HS-27A (cell line): Measurements from ENCODE around the gene APOL6.
"Not testable (repeated sequence)": the region's sequence is repeated elsewhere in the genome, so short reads cannot be mapped to it uniquely, and the experiment has no call there.

Experiments
- DNase-seq: peaks from one replicate; pipeline ENCODE4 v3.0.0-alpha.2; 2012; ENCODE audit warnings: low read depth, missing footprints

The APOL6 gene

GRCh38 chr22:35638410-35638809, 9.8 kb upstream of the APOL6 start:
- no peak for DNase-seq

GRCh38 chr22:35641494-35642120, 6.6 kb upstream of the APOL6 start:
- DNase-seq, result no peak

DNA sequence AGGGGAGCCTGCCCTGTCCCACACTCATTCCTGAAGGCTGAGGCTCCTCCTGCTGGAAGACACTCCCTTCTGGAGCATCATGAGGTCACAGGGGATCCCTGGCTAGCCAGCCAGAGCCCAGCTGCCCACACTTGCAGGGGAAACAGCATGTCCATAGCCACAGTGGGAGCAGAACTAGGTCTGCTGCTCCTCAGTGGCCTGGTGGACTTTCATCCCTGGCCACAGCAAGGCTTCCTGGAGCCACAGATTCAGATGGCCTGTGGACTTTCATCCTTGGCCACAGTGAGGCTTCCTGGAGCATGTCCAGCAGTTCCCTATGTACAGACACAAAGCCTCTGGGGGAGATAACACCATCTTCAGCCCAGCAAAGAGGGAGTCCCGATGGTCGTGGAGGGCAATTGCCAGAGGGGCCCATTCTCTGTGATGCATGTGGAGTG, 5.9 kb upstream of the APOL6 start:
- DNase-seq, result no peak

DNA sequence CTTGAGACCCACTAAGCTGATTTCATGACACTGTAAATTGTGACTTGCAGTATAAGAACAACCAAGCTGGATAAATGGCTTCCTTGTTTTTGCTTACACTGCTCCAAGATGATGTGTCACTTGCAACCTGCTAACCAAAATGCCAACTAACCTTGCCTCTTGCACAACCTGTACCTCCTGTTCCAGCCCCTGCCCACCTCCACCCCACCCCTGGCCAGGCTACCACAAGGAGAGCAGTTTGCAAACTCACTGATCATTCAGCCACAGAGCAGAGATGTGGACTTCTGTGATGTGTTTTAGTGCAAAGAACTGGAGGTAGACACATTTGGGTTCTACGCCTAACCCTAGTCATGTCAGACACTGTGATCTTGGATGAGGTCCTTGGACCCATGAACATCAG, 4.3 kb upstream of the APOL6 start:
- no peak for DNase-seq

DNA sequence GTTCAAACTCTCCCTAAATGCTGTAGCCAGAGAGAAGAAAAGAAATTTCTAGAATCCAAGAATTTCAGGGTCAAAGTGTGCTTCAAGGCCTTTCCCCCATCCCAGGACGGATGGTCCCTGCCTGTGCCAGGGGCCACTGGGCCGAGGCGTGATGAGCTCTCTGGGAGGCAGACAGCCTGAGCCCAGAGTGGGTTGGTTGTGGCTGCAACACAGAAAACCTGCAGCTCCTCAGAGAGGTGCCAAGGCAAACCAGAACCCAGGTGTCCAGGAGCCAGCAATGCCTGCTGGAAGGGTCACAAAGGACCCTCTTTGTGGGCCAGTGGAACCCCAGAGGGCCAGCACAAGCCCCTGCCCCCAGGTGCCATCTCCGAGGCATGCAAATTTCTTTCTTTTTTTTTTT, 2.6 kb upstream of the APOL6 start:
- no peak for DNase-seq

GRCh38 chr22:35649026-35649553, 844 bp downstream of the APOL6 start:
- DNase-seq, result no peak

GRCh38 chr22:35649636-35650250, 1.5 kb downstream of the APOL6 start:
- no peak for DNase-seq

DNA sequence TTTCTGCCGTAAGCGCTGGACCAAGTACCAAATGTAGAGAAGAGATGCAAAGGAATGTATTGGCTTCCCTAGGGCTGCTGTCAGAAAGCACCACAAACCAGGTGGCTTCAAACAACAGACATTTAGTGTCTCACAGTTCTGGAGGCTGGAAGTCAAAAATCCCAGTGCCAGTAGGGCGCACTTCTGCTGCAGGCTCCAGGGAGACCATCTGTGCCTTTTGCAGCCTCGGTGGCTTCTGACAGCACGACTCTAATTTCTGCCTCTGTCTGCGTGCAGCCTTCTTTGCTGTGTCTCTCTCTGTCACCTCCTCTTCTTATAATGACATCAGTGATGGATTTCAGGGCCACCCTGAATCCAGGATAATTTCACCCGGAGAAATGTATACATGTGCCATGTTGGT, 2.8 kb downstream of the APOL6 start:
- DNase-seq, result no peak

- no peak for DNase-seq
Observed at GRCh38 chr22:35653824-35654223, 5.6 kb downstream of the APOL6 start.

DNA sequence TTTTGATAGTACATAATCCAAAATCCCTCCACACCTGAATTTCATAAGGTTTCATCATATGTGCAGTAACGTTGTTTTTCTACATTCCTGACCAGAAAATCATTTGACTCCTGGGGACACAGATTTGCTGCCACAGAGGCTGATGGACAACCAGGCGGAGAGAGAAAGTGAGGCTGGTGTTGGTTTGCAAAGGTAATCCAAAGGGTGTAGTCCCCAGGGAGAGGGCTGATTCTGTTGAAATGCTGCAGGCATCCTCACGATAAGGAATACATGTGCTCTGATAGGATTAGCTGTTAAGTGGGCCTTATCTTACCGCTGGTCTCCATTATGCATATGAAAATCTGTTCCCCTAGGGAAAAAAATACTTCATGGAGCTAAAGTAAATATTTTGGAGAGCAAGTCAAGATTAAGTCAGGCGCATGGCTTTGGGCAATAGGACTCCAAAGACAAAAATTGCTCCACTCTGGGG, 8.1 kb downstream of the APOL6 start:
- no peak for DNase-seq

GRCh38 chr22:35657571-35658312, 9.5 kb downstream of the APOL6 start:
- no peak for DNase-seq

DNA sequence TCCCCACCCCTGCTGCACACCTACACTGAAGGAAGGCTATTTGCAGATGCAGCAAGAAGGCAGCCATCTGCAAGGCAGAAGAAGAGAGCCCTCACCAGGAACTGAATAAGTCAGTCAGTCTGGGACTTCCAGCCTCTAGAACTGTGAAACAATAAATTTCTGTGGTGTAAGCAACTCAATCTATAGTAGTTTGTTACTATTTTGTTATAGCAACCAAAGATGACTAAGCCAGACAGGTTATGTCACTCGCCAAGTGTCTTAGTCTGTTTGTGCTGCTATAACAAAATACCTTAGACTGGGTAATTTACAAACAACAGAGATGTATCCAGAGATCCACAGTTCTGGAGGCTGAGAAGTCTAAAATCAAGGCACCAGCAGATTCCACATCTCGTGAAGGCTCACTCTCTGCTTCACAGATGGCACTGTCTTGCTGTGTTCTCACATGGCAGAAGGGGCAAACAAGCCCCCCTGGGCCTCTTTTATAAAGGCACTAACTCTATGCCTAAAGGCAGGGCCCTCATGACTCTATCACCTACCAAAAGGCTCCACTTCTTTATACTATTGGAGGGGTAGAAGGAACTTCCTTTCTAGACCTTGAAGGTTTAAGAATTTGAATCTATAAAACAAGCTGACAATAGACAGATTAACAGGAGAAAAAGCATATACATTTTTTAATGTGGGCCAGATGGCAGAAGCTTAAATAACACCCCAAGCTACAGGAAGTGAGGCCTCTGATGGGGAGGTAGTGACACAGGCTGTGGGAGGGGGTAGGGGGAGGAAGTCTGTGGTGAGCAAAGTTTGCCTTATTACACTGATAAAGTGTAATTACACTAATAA, 12.3 kb downstream of the APOL6 start:
- DNase-seq, result no peak

- DNase-seq, result no peak
Observed at GRCh38 chr22:35661464-35661863, 13.2 kb downstream of the APOL6 start.

DNA sequence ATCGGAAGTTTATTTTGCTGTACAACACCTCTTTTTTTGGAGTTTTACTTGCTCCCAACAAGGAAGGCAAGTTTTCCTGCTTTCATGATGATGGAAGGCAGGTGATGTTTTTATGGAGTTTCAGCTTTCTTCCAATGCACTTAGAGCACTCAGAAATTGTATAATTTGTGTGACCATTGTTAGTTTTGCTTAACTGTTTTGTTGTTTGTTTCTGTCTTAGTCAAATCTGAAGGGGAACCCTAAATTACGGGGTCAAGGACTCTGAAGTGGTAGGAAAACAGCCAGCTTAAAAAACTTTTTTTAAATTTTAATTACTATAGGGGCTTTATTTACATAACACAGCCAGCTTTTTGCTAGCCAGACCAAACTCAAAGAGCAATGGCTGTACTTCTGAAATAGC, 14.7 kb downstream of the APOL6 start:
- DNase-seq, result no peak

DNA sequence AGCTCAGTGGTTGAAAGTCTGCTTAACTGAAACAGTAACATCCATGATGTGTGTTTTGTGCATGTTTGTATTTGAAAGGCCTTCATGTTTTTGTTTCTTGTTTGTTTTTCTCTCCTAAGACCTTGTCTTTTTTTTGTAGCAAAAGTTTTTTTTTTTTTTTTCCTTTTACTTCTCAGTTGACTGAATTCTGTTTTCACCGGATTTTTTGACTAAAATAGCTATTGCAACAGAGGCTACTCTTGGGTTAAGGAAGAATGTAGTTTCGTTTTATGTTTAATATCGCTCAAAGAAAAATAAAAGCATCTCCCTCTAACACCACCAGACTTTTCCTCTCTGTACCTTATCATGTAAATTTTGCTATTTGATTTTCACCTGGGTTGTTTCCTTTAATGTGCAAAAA, 15.1 kb downstream of the APOL6 start:
- DNase-seq, result no peak

DNA sequence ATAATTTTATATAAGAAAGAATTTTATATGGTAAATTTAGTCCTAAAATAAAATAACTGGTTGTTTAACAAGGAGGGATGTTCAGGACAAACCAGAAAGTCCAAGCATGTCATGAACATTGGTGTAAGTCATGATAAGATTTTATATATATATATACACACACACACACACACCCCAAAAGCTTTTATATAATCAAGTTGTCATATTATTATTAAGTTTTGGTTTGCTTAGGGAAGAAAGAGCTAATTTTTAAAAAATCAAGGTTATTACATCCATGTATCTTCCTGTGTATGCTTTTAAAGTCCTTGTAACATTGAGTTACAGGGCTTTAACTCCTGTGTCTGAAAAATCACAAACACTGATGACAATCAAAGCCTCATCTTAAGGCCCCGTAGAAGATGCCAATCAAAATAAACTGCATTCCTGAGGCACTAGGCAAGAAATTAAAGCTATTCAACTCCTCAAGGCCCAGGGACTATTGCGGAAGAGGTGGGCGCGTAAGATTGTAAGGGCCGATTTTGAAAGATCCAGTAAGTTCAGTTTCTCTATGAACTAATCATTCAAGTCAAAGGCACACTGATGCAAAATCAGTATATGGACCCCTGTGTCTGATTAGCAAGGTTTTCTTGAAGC, 16.8 kb downstream of the APOL6 start:
- DNase-seq, result no peak

- not testable (repeated sequence) for DNase-seq
Observed at GRCh38 chr22:35666699-35667098, 18.5 kb downstream of the APOL6 start.

GRCh38 chr22:35674335-35674734, 26.1 kb downstream of the APOL6 start:
- no peak for DNase-seq

- DNase-seq, result not testable (repeated sequence)
Observed at GRCh38 chr22:35676065-35676464, 27.8 kb downstream of the APOL6 start.

- DNase-seq, result no peak
Observed at GRCh38 chr22:35677460-35678187, 29.4 kb downstream of the APOL6 start.

DNA sequence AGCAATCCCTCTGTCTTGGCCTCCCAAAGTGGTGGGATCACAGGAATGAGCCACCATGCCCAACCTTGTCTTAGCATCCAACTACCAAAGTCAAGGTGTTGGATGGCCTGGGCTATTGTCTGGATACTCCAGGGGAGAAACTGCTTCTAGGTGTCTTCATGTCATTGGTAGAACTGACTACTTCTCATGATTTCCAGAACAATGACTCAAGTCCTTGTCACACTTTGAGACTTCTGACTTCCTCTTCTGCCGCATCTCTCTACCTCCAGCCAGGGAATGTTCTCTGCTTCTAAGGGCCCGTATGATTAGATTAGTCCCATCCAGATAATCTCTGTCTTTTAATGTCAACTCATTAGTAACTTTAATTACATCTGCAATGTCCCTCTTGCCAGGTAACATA, 30.6 kb downstream of the APOL6 start:
- no peak for DNase-seq
